Fibroblast of lung (primary cell): ENCODE measurements around the gene SENP7. TPM values are rescaled to one million over a fixed set of nuclear protein-coding genes. Genes with fewer than 3 reads are reported as not detected.

Source experiments
- DNase-seq, 2 donors: peaks; one replicate each; pipeline versions ENCODE4 v3.0.0 to v3.0.0-alpha.2; 2010; ENCODE audit warnings: low read depth in 2 of 2
- H2AFZ ChIP-seq: 2 replicates; pipeline ENCODE4 v1.5.1; 2012; ENCODE audit warnings: low read length, control low read depth, inconsistent platforms
- H3K27ac ChIP-seq: 2 replicates; pipeline ENCODE4 v1.5.1; 2011; ENCODE audit warnings: low read length, control low read depth; ENCODE audit not compliant: insufficient read depth
- H3K27me3 ChIP-seq: 2 replicates; pipeline ENCODE4 v1.5.1; 2011; ENCODE audit warnings: mild to moderate bottlenecking, low read length; ENCODE audit not compliant: control insufficient read depth, insufficient read depth
- H3K36me3 ChIP-seq: 2 replicates; pipeline ENCODE4 v1.5.1; 2011; ENCODE audit warnings: low read length; ENCODE audit not compliant: control insufficient read depth, insufficient read depth
- H3K4me1 ChIP-seq: 2 replicates; pipeline ENCODE4 v1.5.1; 2011; ENCODE audit warnings: low read length; ENCODE audit not compliant: control insufficient read depth, insufficient read depth; ENCODE audit errors: extremely low read depth
- H3K4me2 ChIP-seq: 2 replicates; pipeline ENCODE4 v1.5.1; 2011; ENCODE audit warnings: low read length, control low read depth; ENCODE audit not compliant: insufficient read depth; ENCODE audit errors: extremely low read depth
- H3K4me3 ChIP-seq, 4 experiments: fragments of 200-600 bp in 1 of 4; sonication (generic) in 1 of 4; replicated peaks in 1 of 4; 2 replicates each; pipeline ENCODE4 v1.5.1; 2011 to 2016; ENCODE audit warnings: low read length in 4 of 4, low read depth in 3 of 4, mild to moderate bottlenecking in 3 of 4, control low read depth in 2 of 4, inconsistent platforms in 1 of 4, mixed read lengths in 1 of 4; ENCODE audit not compliant: insufficient read depth in 1 of 4; ENCODE audit errors: control extremely low read depth in 1 of 4
- H3K79me2 ChIP-seq: 2 replicates; pipeline ENCODE4 v1.5.1; 2012; ENCODE audit warnings: mild to moderate bottlenecking, low read length, inconsistent platforms; ENCODE audit not compliant: control insufficient read depth, insufficient read depth
- H3K9ac ChIP-seq: 2 replicates; pipeline ENCODE4 v1.5.1; 2011; ENCODE audit warnings: mild to moderate bottlenecking, low read length, control low read depth; ENCODE audit not compliant: insufficient read depth
- H3K9me3 ChIP-seq: 2 replicates; pipeline ENCODE4 v1.5.1; 2012; ENCODE audit warnings: low read depth, low read length; ENCODE audit not compliant: control insufficient read depth, insufficient read depth
- H4K20me1 ChIP-seq: 2 replicates; pipeline ENCODE4 v1.5.1; 2011; ENCODE audit warnings: low read length; ENCODE audit not compliant: control insufficient read depth, insufficient read depth; ENCODE audit errors: extremely low read depth
- CTCF ChIP-seq, 2 donors: IDR thresholded peaks in 1 of 2; conservative IDR thresholded peaks in 1 of 2; 1 replicate in 1 of 2; 2 replicates in 1 of 2; pipeline ENCODE4 v1.5.1; 2011 to 2012; ENCODE audit warnings: low read length in 2 of 2, control low read depth in 1 of 2, inconsistent platforms in 1 of 2, low read depth in 1 of 2, mild to moderate bottlenecking in 1 of 2
- EZH2 ChIP-seq: IDR thresholded peaks from 2 replicates; pipeline ENCODE4 v1.5.1; 2012; ENCODE audit warnings: low read length, control low read depth, mild to moderate bottlenecking; ENCODE audit errors: missing control alignments
- polyA plus RNA-seq, 2 donors: library from polyadenylated mRNA; depleted of rRNA in 1 of 2; stranded (reverse) in 1 of 2; unstranded in 1 of 2; fragments of >200 nt; gene quantifications; 2 replicates each; pipeline ENCODE4 v1.2.1, GENCODE V29; 2011 to 2012; ENCODE audit warnings: missing spikeins in 1 of 2
- total RNA-seq: library from RNA; depleted of rRNA; stranded (reverse); fragments of >200 nt; gene quantifications from 2 replicates; pipeline ENCODE4 v1.2.1, GENCODE V29; 2014

The SENP7 gene
- total and polyA plus RNA-seq, 2 donors (not counting 1 experiment from before 2014, with no cell fraction given): 7.2 to 16.5 TPM

GRCh38 chr3:101303836-101304235 is 209.2 kb downstream of the SENP7 start:
- H4K20me1 ChIP-seq: no peaks in the 10 kb centered on the region
- H3K9me3 ChIP-seq: no peaks in the 10 kb centered on the region
- H3K4me2 ChIP-seq: peak overlapping the region; percentile 13
- H3K4me1 ChIP-seq: peaks cover 4% of the 10 kb centered on the region
- H3K9ac ChIP-seq: no peak overlapping the region
- no peaks in the 10 kb centered on the region for H3K36me3 ChIP-seq
- H2AFZ ChIP-seq: peak overlapping the region; percentile 19
- no peak overlapping the region for H3K4me3 ChIP-seq
- no peaks in the 10 kb centered on the region for H3K79me2 ChIP-seq
- TF ChIP-seq CTCF (conservative IDR thresholded peaks at IDR 0.05 in 1 of 2, IDR thresholded peaks at IDR 0.05 in 1 of 2; ENCODE audit: low read depth in 1 of 2, low read length in 2 of 2) (no peak), EZH2 (no peak)
- H3K27ac ChIP-seq: no peak overlapping the region
- no peaks in the 10 kb centered on the region for H3K27me3 ChIP-seq
- DNase-seq: no peak

DNA sequence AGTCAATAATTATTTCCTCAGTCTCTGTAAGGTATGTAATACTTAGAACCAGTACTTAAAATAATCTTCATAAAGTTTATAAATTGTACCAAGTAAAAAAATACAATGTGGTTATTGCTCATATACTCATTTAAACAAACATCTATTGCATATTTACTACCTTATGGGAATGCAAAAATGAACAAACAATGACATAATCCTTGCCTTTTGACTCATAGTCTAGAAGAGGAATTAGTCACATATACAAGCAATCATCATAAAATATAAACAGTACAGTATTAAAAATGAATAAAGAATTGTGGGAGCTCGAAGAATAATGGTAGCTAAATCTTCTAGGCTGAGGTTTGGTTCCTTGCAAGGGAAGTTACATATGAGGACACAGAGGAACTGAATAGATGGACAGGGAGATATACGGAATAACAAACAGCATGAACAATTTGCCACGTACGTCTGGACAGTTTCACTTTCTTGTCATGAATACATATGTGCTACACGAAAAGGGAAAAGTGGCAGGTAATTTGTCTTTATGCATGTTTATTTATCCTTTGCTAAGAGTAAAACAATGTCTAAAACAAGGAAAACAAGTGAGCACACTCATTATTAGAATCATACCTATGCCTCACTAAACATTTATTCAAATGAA is 209.8 kb downstream of the SENP7 start:
- Histone ChIP-seq H3K4me2 (peak overlapping the region; percentile 93), H3K9me3 (no peaks in the 10 kb centered on the region), H2AFZ (peak overlapping the region; percentile 83), H3K4me3 (peak overlapping the region in 3 of 4 experiments; percentile 29 to 44 (median 33)), H3K79me2 (no peaks in the 10 kb centered on the region), H4K20me1 (no peaks in the 10 kb centered on the region), H3K36me3 (no peaks in the 10 kb centered on the region), H3K27ac (no peak overlapping the region), H3K27me3 (no peaks in the 10 kb centered on the region), H3K9ac (no peak overlapping the region), H3K4me1 (peaks cover 4% of the 10 kb centered on the region)
- peak; percentile 37 to 76 for DNase-seq
- TF ChIP-seq EZH2 (no peak), CTCF (conservative IDR thresholded peaks at IDR 0.05 in 1 of 2, IDR thresholded peaks at IDR 0.05 in 1 of 2; ENCODE audit: low read depth in 1 of 2, low read length in 2 of 2) (no peak)

GRCh38 chr3:101300073-101300472 is 212.9 kb downstream of the SENP7 start:
- H4K20me1 ChIP-seq: no peaks in the 10 kb centered on the region
- no peak overlapping the region for H2AFZ ChIP-seq
- DNase-seq: no peak
- no peak overlapping the region for H3K4me2 ChIP-seq
- H3K27ac ChIP-seq: no peak overlapping the region
- H3K4me1 ChIP-seq: peaks cover 4% of the 10 kb centered on the region
- no peaks in the 10 kb centered on the region for H3K79me2 ChIP-seq
- no peaks in the 10 kb centered on the region for H3K9me3 ChIP-seq
- no peaks in the 10 kb centered on the region for H3K36me3 ChIP-seq
- no peak overlapping the region for H3K4me3 ChIP-seq
- no peak overlapping the region for H3K9ac ChIP-seq
- TF ChIP-seq CTCF (conservative IDR thresholded peaks at IDR 0.05 in 1 of 2, IDR thresholded peaks at IDR 0.05 in 1 of 2; ENCODE audit: low read depth in 1 of 2, low read length in 2 of 2) (no peak), EZH2 (no peak)
- H3K27me3 ChIP-seq: no peaks in the 10 kb centered on the region
